GM21367 (cell line): ENCODE measurements around the gene KCTD7.
A peak's percentile ranks its signal among the peaks of the same experiment; 100 is the strongest.
"Not testable (repeated sequence)": the region's sequence is repeated elsewhere in the genome, so short reads cannot be mapped to it uniquely, and the experiment has no call there.

Experiments
- ATAC-seq: cut with Tn5 transposase; IDR thresholded peaks from one replicate; pipeline ENCODE4 v1.9.1; 2021; ENCODE audit not compliant: unreplicated experiment

Gene KCTD7

GRCh38 chr7:66628361-66629221, at the start of gene KCTD7:
KCTD7 (plus strand) TSS chr7:66628881; CDS start chr7:66629065, 184 bp downstream.
- ATAC-seq = peak; percentile 86

- ATAC-seq = not testable (repeated sequence)
Measured at GRCh38 chr7:66580380-66580779, 48.3 kb upstream of the KCTD7 start.

GRCh38 chr7:66582816-66583489, 45.7 kb upstream of the KCTD7 start:
- ATAC-seq = not testable (repeated sequence)

GRCh38 chr7:66583490-66584110, 45.1 kb upstream of the KCTD7 start:
- no peak for ATAC-seq

- no peak for ATAC-seq
Measured at GRCh38 chr7:66586181-66586580, 42.5 kb upstream of the KCTD7 start.

- ATAC-seq = not testable (repeated sequence)
Measured at GRCh38 chr7:66588226-66588625, 40.5 kb upstream of the KCTD7 start.

- ATAC-seq = not testable (repeated sequence)
Measured at GRCh38 chr7:66588856-66589570, 39.7 kb upstream of the KCTD7 start.

GRCh38 chr7:66590302-66591057, 38.2 kb upstream of the KCTD7 start:
- ATAC-seq = not testable (repeated sequence)

- ATAC-seq = peak; percentile 4
Measured at GRCh38 chr7:66591058-66591798, 37.5 kb upstream of the KCTD7 start.

- peak; percentile 97 for ATAC-seq
Measured at GRCh38 chr7:66591799-66592596, 36.7 kb upstream of the KCTD7 start.

- peak; percentile 6 for ATAC-seq
Measured at GRCh38 chr7:66592597-66593146, 36.0 kb upstream of the KCTD7 start.

GRCh38 chr7:66594082-66594481, 34.6 kb upstream of the KCTD7 start:
- not testable (repeated sequence) for ATAC-seq

- ATAC-seq = no peak
Measured at GRCh38 chr7:66597461-66597860, 31.2 kb upstream of the KCTD7 start.

- ATAC-seq = no peak
Measured at GRCh38 chr7:66602159-66602558, 26.5 kb upstream of the KCTD7 start.

GRCh38 chr7:66604198-66604597, 24.5 kb upstream of the KCTD7 start:
- ATAC-seq = no peak

GRCh38 chr7:66606540-66607291, 22.0 kb upstream of the KCTD7 start:
- not testable (repeated sequence) for ATAC-seq

- ATAC-seq = no peak
Measured at GRCh38 chr7:66609176-66609575, 19.5 kb upstream of the KCTD7 start.

- ATAC-seq = not testable (repeated sequence)
Measured at GRCh38 chr7:66614596-66614995, 14.1 kb upstream of the KCTD7 start.
